Cardiac muscle cell (in vitro differentiated cells and primary cell): ENCODE measurements around the gene C11orf52. TPM values are rescaled to one million over a fixed set of nuclear protein-coding genes. Genes with fewer than 3 reads are reported as not detected.
A peak's percentile ranks its signal among the peaks of the same experiment; 100 is the strongest.

Experiments used
- DNase-seq, 2 donors: peaks; one replicate each; pipeline versions ENCODE4 v3.0.0 to v3.0.0-alpha.2; 2010 to 2017; ENCODE audit warnings: low read depth in 1 of 2, low spot score in 1 of 2
- H3K27ac ChIP-seq: fragments of 200-600 bp; sonication (generic); 2 replicates; pipeline ENCODE4 v1.5.1; 2016
- H3K27me3 ChIP-seq: fragments of 200-600 bp; sonication (generic); 2 replicates; pipeline ENCODE4 v1.6.0; 2016; ENCODE audit warnings: control low read depth
- H3K36me3 ChIP-seq: fragments of 200-600 bp; sonication (generic); 2 replicates; pipeline ENCODE4 v1.5.1; 2016; ENCODE audit warnings: control low read depth
- H3K4me1 ChIP-seq: fragments of 200-600 bp; sonication (generic); 2 replicates; pipeline ENCODE4 v1.8.1; 2017; ENCODE audit warnings: low read depth, mild to moderate bottlenecking, mixed run types
- H3K4me3 ChIP-seq: fragments of 200-600 bp; sonication (generic); 2 replicates; pipeline ENCODE4 v1.5.1; 2016; ENCODE audit warnings: mild to moderate bottlenecking
- H3K9me3 ChIP-seq: fragments of 200-600 bp; sonication (generic); 2 replicates; pipeline ENCODE4 v1.5.1; 2017; ENCODE audit warnings: low read depth, mild to moderate bottlenecking, control low read depth
- CTCF ChIP-seq: IDR thresholded peaks from 2 replicates; pipeline ENCODE4 v1.5.1; 2012; ENCODE audit warnings: low read depth, mild to moderate bottlenecking, low read length
- polyA plus RNA-seq: library from polyadenylated mRNA; unstranded; fragments of >200 nt; fragmentation: Nextera tagmentation; extraction: Ambion mirVana; gene quantifications from 2 replicates; pipeline ENCODE4 v1.2.1, GENCODE V29; 2016
- total RNA-seq: library from RNA; depleted of rRNA; stranded (reverse); fragments of >200 nt; gene quantifications from 2 replicates; pipeline ENCODE4 v1.2.3, GENCODE V29; 2016

C11orf52 gene
- total and polyA plus RNA-seq, 2 experiments from 2014 or later = 7.4 to 8.5 TPM

GRCh38 chr11:111941963-111942362 lies 23.2 kb downstream of the C11orf52 start:
- Histone ChIP-seq H3K36me3 (no peaks in the 10 kb centered on the region), H3K9me3 (no peaks in the 10 kb centered on the region), H3K27ac (no peak overlapping the region), H3K4me1 (peaks cover 19% of the 10 kb centered on the region), H3K4me3 (no peak overlapping the region), H3K27me3 (no peaks in the 10 kb centered on the region)
- TF ChIP-seq CTCF = no peak
- no peak for DNase-seq

GRCh38 chr11:111942829-111943228 lies 24.1 kb downstream of the C11orf52 start:
- peak in 1 of 2 donors; percentile 77 for DNase-seq
- H3K27me3 ChIP-seq = no peaks in the 10 kb centered on the region
- no peak overlapping the region for H3K4me3 ChIP-seq
- TF ChIP-seq CTCF = no peak
- H3K4me1 ChIP-seq = peaks cover 20% of the 10 kb centered on the region
- H3K9me3 ChIP-seq = no peaks in the 10 kb centered on the region
- no peaks in the 10 kb centered on the region for H3K36me3 ChIP-seq
- H3K27ac ChIP-seq = no peak overlapping the region

GRCh38 chr11:111944139-111944538 lies 25.4 kb downstream of the C11orf52 start:
- Histone ChIP-seq H3K4me3 (no peak overlapping the region), H3K36me3 (no peaks in the 10 kb centered on the region), H3K27me3 (no peaks in the 10 kb centered on the region), H3K9me3 (no peaks in the 10 kb centered on the region), H3K4me1 (peaks cover 6% of the 10 kb centered on the region), H3K27ac (peak overlapping the region; percentile 58)
- TF ChIP-seq CTCF = no peak
- peak in 1 of 2 donors; percentile 88 for DNase-seq

- Histone ChIP-seq H3K27me3 (no peaks in the 10 kb centered on the region), H3K36me3 (no peaks in the 10 kb centered on the region), H3K27ac (peak overlapping the region; percentile 58), H3K4me1 (peaks cover 8% of the 10 kb centered on the region), H3K4me3 (no peak overlapping the region), H3K9me3 (no peaks in the 10 kb centered on the region)
- DNase-seq = peak in 1 of 2 donors; percentile 81
- no peak for TF ChIP-seq CTCF
These were observed 25.9 kb downstream of the C11orf52 start for GRCh38 chr11:111944651-111945051.

- no peaks in the 10 kb centered on the region for H3K9me3 ChIP-seq
- no peak for DNase-seq
- peaks cover 11% of the 10 kb centered on the region for H3K4me1 ChIP-seq
- no peaks in the 10 kb centered on the region for H3K36me3 ChIP-seq
- H3K4me3 ChIP-seq = no peak overlapping the region
- H3K27ac ChIP-seq = no peak overlapping the region
- no peaks in the 10 kb centered on the region for H3K27me3 ChIP-seq
- TF ChIP-seq CTCF = no peak
These were observed 26.5 kb downstream of the C11orf52 start for GRCh38 chr11:111945198-111945597.

- Histone ChIP-seq H3K27ac (no peak overlapping the region), H3K36me3 (no peaks in the 10 kb centered on the region), H3K27me3 (no peaks in the 10 kb centered on the region), H3K9me3 (no peaks in the 10 kb centered on the region), H3K4me3 (no peak overlapping the region), H3K4me1 (peaks cover 11% of the 10 kb centered on the region)
- no peak for TF ChIP-seq CTCF
- no peak for DNase-seq
These were observed 27.8 kb downstream of the C11orf52 start for GRCh38 chr11:111946499-111946898.
